ACC112 (cell line): ENCODE results near the gene CCDC92B.

Experiments used
- H2AFZ ChIP-seq: fragments of 200-600 bp; sonication (generic); one replicate; pipeline ENCODE4 v1.6.0; 2017; ENCODE audit warnings: antibody characterized with exemption, low read length; ENCODE audit not compliant: unreplicated experiment
- H3K27ac ChIP-seq: fragments of 200-600 bp; sonication (generic); 2 replicates; pipeline ENCODE4 v1.5.1; 2014; ENCODE audit warnings: low read depth, mild to moderate bottlenecking, antibody characterized with exemption, low read length, moderate library complexity
- H3K27me3 ChIP-seq: fragments of 200-600 bp; sonication (generic); 2 replicates; pipeline ENCODE4 v1.6.1; 2014; ENCODE audit warnings: mild to moderate bottlenecking, antibody characterized with exemption, low read length, moderate library complexity, mixed read lengths; ENCODE audit not compliant: insufficient read depth
- H3K36me3 ChIP-seq: fragments of 200-600 bp; sonication (generic); 2 replicates; pipeline ENCODE4 v1.6.1; 2016; ENCODE audit warnings: mild to moderate bottlenecking, antibody characterized with exemption, low read length, moderate library complexity, mixed read lengths; ENCODE audit not compliant: insufficient read depth
- H3K4me1 ChIP-seq: fragments of 200-600 bp; sonication (generic); one replicate; pipeline ENCODE4 v1.6.1; 2016; ENCODE audit warnings: low read length, mixed read lengths; ENCODE audit not compliant: insufficient read depth, unreplicated experiment, control insufficient read depth
- H3K4me3 ChIP-seq: fragments of 200-600 bp; sonication (generic); 2 replicates; pipeline ENCODE4 v1.5.1; 2014; ENCODE audit warnings: mild to moderate bottlenecking, low read depth, low read length
- H3K79me2 ChIP-seq: fragments of 200-600 bp; sonication (generic); one replicate; pipeline ENCODE4 v1.6.0; 2016; ENCODE audit warnings: low read length; ENCODE audit not compliant: control insufficient read depth, unreplicated experiment, insufficient read depth

CCDC92B gene

DNA sequence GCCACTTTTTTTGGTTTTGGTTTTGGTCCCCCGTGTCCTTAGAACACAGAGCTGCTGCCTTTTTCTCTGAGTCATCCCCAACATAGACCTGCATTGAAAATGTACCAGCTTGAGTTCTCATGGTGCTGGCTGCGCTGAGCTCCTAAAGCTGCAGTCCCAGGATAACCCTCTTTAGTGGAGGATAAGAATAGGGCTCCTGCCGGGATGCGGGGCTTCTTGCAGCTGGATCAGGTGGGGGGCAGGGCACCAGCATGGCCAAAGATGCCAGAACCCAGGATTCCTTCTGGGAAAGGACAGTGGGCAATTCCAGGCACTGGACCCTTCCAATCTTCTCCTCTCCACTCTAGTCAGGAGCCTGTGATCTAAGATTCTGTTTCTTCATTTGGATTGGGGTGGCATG is 29.6 kb downstream of the CCDC92B start:
- Histone ChIP-seq H3K27me3 (peaks cover 20% of the 10 kb centered on the region), H3K4me3 (no peak overlapping the region), H3K36me3 (no peaks in the 10 kb centered on the region), H3K27ac (no peak overlapping the region), H3K4me1 (no peaks in the 10 kb centered on the region), H2AFZ (no peak overlapping the region), H3K79me2 (no peaks in the 10 kb centered on the region)

GRCh38 chr17:2718150-2718938 is 31.1 kb downstream of the CCDC92B start:
- peaks cover 16% of the 10 kb centered on the region for H3K27me3 ChIP-seq
- no peak overlapping the region for H3K27ac ChIP-seq
- no peaks in the 10 kb centered on the region for H3K79me2 ChIP-seq
- no peak overlapping the region for H2AFZ ChIP-seq
- H3K36me3 ChIP-seq = no peaks in the 10 kb centered on the region
- H3K4me3 ChIP-seq = no peak overlapping the region
- no peaks in the 10 kb centered on the region for H3K4me1 ChIP-seq

- Histone ChIP-seq H3K27me3 (0 out of 2 replicates have a peak, but pooled peaks cover 2% of the 10 kb centered on the region), H3K79me2 (peaks cover 10% of the 10 kb centered on the region), H3K4me1 (peaks cover 9% of the 10 kb centered on the region), H3K4me3 (no peak overlapping the region), H3K36me3 (no peaks in the 10 kb centered on the region), H3K27ac (no peak overlapping the region), H2AFZ (no peak overlapping the region)
These were observed 32.8 kb downstream of the CCDC92B start for GRCh38 chr17:2716649-2717048.

GRCh38 chr17:2713881-2714280 is 35.6 kb downstream of the CCDC92B start:
- peaks cover 26% of the 10 kb centered on the region for H3K4me1 ChIP-seq
- H3K36me3 ChIP-seq = no peaks in the 10 kb centered on the region
- H3K27me3 ChIP-seq = no peaks in the 10 kb centered on the region
- no peak overlapping the region for H2AFZ ChIP-seq
- no peak overlapping the region for H3K27ac ChIP-seq
- H3K4me3 ChIP-seq = no peak overlapping the region
- H3K79me2 ChIP-seq = peaks cover 37% of the 10 kb centered on the region

- Histone ChIP-seq H2AFZ (peak overlapping the region; percentile 96), H3K27me3 (no peaks in the 10 kb centered on the region), H3K36me3 (no peaks in the 10 kb centered on the region), H3K27ac (peak overlapping the region; percentile 7; the same call in 1 of the 2 replicates), H3K79me2 (peaks cover 51% of the 10 kb centered on the region), H3K4me3 (peak overlapping the region; percentile 99), H3K4me1 (peaks cover 39% of the 10 kb centered on the region)
These were observed 37.0 kb downstream of the CCDC92B start for GRCh38 chr17:2712300-2713043.

DNA sequence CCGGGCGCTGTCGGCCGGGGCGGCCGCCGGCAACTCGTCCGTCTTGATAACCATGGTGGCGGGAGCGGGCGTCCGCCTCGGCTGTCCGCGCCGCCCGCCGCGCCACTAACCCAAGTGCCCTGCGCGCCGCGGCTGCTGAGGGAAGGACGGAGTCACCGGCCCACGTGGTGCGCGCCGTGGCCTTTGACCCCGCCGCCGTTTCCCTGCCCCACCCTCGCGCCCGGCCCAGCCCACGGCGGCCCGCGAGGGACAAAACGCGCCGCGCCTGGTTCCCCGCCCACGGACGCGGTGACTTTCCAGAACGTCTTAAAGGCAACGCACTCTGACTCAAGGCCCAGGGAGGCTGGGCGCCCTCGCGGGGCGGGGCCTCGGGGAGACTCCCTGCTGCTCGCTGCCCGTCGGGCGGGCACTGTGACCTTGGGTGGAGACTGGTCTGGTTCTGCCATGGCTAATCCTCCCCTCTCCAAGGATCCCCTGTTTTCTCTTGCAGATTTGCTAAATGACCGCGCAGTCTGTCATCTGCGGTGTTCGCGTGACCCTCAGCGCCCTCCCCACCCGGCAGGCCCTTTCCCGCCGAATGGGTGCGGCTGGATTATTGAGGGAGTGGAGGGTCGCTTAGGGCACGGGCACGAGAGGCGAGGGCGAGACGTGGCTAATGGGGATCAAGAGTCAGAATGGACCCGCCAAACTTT is 37.7 kb downstream of the CCDC92B start, which contains the start of gene CLUH:
Gene CLUH (minus strand): TSS at position 157 of the 692 bp plus-strand sequence. CDS start 103 bp downstream, at position 54.
- Histone ChIP-seq H3K27ac (peak within 1 kb of the TSS; percentile 37; the same call in 1 of the 2 replicates), H3K4me1 (peaks cover 39% of the 10 kb centered on the region), H3K4me3 (peak within 1 kb of the TSS; percentile 99), H3K79me2 (peaks cover 58% of the 10 kb centered on the region), H2AFZ (peak within 1 kb of the TSS; percentile 96), H3K36me3 (no peaks in the 10 kb centered on the region), H3K27me3 (no peaks in the 10 kb centered on the region)

DNA sequence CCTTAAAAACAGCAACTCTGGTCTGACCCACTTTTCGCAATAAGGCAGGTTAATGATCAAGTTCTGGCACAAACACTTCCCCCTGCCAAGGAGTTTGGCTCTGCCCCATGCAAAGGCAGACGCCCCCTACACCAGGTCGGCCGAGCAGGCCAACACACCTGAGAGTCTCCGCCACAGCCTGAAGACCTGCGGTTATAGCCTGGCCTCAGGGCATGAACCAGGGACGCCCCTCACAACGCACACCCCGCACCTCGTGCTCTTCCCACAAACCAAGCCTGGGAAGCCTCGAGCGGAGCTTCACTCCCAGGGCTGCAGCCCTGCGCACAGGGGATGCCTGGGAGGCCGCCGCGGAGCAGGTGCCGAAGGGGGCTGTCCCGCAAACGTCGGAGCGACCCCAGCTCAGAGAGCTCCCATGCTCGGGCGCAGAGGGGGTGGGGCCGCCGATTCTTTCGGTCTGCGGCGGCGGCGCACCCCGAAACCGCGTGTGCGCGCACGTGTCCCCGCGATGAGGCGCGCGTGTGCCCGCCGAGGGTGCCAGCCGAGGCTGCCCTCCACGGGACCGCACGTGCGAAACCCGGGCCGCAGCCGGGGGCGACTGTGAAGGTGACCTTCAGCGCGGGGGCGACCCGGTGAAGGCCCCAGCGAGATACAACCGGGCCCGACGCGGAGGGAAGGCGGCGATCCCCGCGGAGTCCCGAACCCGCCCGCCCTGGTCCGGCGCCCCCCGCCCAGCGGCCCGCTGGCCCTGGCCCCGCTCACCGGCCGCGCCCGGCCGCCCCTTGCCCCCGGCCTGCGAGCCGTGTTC is 38.4 kb downstream of the CCDC92B start:
- Histone ChIP-seq H3K79me2 (peaks cover 65% of the 10 kb centered on the region), H3K4me1 (peaks cover 40% of the 10 kb centered on the region), H3K27me3 (no peaks in the 10 kb centered on the region), H3K36me3 (no peaks in the 10 kb centered on the region), H2AFZ (peak overlapping the region; percentile 24), H3K4me3 (peak overlapping the region; percentile 99), H3K27ac (peak overlapping the region; percentile 37; the same call in 1 of the 2 replicates)

DNA sequence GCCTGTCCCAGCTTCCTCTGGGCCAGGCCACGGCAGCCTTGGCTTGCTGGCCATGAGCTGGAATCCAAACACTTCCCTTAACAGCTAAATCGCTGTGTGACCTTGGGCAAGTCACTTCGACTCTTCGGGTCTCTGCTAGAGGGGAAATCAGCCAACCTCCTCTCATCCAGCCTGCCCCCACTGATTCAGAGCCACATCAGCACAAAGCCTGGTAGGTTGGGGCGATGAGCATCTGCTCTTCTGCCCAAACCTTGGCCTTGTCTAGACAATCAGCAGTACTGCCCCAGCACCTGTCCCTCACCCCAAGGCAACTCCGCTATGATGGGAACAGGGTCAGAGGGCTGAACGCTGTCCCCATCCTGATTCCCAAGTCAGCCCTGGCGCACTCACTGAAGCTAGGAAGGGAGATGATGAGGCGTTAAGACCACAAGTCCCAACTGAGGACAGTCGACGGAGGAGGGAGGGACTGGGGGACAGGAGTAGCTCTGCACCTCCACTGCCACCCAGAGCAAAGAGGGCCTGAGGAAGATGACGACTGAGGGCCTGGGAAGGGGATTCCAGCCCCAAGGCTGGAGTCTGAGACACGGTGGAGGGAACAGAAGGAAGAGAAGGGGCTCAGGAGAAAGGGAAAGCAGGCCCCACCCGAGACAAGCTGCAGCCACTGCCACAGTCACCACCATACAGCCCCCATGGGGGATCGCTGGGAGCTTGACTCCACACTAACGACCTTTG is 39.2 kb downstream of the CCDC92B start:
- H3K27ac ChIP-seq = peak overlapping the region; percentile 37
- H3K27me3 ChIP-seq = no peaks in the 10 kb centered on the region
- peaks cover 47% of the 10 kb centered on the region for H3K4me1 ChIP-seq
- peaks cover 73% of the 10 kb centered on the region for H3K79me2 ChIP-seq
- H3K4me3 ChIP-seq = peak overlapping the region; percentile 99
- no peaks in the 10 kb centered on the region for H3K36me3 ChIP-seq
- H2AFZ ChIP-seq = no peak overlapping the region

- H3K27ac ChIP-seq = no peak overlapping the region
- peak overlapping the region; percentile 99 for H3K4me3 ChIP-seq
- H3K36me3 ChIP-seq = no peaks in the 10 kb centered on the region
- no peaks in the 10 kb centered on the region for H3K27me3 ChIP-seq
- H3K79me2 ChIP-seq = peaks cover 83% of the 10 kb centered on the region
- H3K4me1 ChIP-seq = peaks cover 47% of the 10 kb centered on the region
- H2AFZ ChIP-seq = no peak overlapping the region
These were observed 40.2 kb downstream of the CCDC92B start for GRCh38 chr17:2709183-2709661.
